ENCODE results near the gene HRH1. TPM values are rescaled to one million over a fixed set of nuclear protein-coding genes. Genes with fewer than 3 reads are reported as not detected.

The HRH1 gene
- total RNA-seq, 1 experiment from 2014 or later, result 4.6 TPM

- Histone ChIP-seq H3K4me1 (ENCODE audit: control insufficient read depth, insufficient read depth, low read length) (peaks cover 4% of the 10 kb centered on the region), H3K4me3 (ENCODE audit: low read depth in 2 of 2, low read length in 2 of 2) (no peak overlapping the region), H3K27me3 (ENCODE audit: control insufficient read depth, insufficient read depth, low read length) (no peaks in the 10 kb centered on the region), H3K36me3 (ENCODE audit: control insufficient read depth, insufficient read depth, low read length) (no peaks in the 10 kb centered on the region), H3K27ac (ENCODE audit: low read length) (no peak overlapping the region), H3K9me3 (ENCODE audit: control insufficient read depth, insufficient read depth, low read depth, low read length) (no peaks in the 10 kb centered on the region)
- TF ChIP-seq REST (IDR thresholded peaks at IDR 0.05; ENCODE audit: insufficient read depth in 1 of 2, low read depth in 2 of 2, low read length in 1 of 2), result no peak
- no peak for TF ChIP-seq CTCF (IDR thresholded peaks at IDR 0.05)
- TF ChIP-seq SIN3A (IDR thresholded peaks at IDR 0.05; ENCODE audit: borderline replicate concordance, insufficient read depth, low read depth, low read length), result no peak
- no peak for TF ChIP-seq TCF7L2 (IDR thresholded peaks at IDR 0.05; ENCODE audit: low read depth, low read length)
- POLR2A ChIA-PET, result no interaction called here
- no peak for ATAC-seq
- in situ Hi-C loops (cut with HindIII; ENCODE audit: low pct_unique_long_range_greater_than_20kb, low sequenced_read_pairs), result no loop called here
- no TSS peak for BruUV-seq (replicated peaks)
- intact Hi-C loops (cut with micrococcal nuclease; ENCODE audit: unreplicated experiment), result no loop called here
- CTCF ChIA-PET, result no interaction called here
- DNase-seq (ENCODE audit: low read depth, low spot score), result no peak
Measured at GRCh38 chr3:11172096-11172690, 17.9 kb downstream of the HRH1 start.

GRCh38 chr3:11173828-11174465 lies 19.7 kb downstream of the HRH1 start:
- Histone ChIP-seq H3K4me3 (ENCODE audit: low read depth in 2 of 2, low read length in 2 of 2) (no peak overlapping the region), H3K4me1 (ENCODE audit: control insufficient read depth, insufficient read depth, low read length) (peaks cover 4% of the 10 kb centered on the region), H3K27me3 (ENCODE audit: control insufficient read depth, insufficient read depth, low read length) (no peaks in the 10 kb centered on the region), H3K36me3 (ENCODE audit: control insufficient read depth, insufficient read depth, low read length) (no peaks in the 10 kb centered on the region), H3K9me3 (ENCODE audit: control insufficient read depth, insufficient read depth, low read depth, low read length) (no peaks in the 10 kb centered on the region), H3K27ac (ENCODE audit: low read length) (no peak overlapping the region)
- ATAC-seq, result no peak
- BruUV-seq (replicated peaks), result no TSS peak
- in situ Hi-C loops (cut with HindIII; ENCODE audit: low pct_unique_long_range_greater_than_20kb, low sequenced_read_pairs), result no loop called here
- no peak for DNase-seq (ENCODE audit: low read depth, low spot score)
- intact Hi-C loops (cut with micrococcal nuclease; ENCODE audit: unreplicated experiment), result no loop called here
- TF ChIP-seq CTCF (IDR thresholded peaks at IDR 0.05) (no peak), SIN3A (IDR thresholded peaks at IDR 0.05; ENCODE audit: borderline replicate concordance, insufficient read depth, low read depth, low read length) (no peak), REST (IDR thresholded peaks at IDR 0.05; ENCODE audit: insufficient read depth in 1 of 2, low read depth in 2 of 2, low read length in 1 of 2) (no peak), POLR2AphosphoS5 (IDR thresholded peaks at IDR 0.05; ENCODE audit: low read depth, low read length) (no peak), TCF7L2 (IDR thresholded peaks at IDR 0.05; ENCODE audit: low read depth, low read length) (no peak)
- POLR2A ChIA-PET, result no interaction called here
- CTCF ChIA-PET, result no interaction called here

All from Panc1 (cell line).